ENCODE data around the gene SORBS1.

The SORBS1 gene

DNA sequence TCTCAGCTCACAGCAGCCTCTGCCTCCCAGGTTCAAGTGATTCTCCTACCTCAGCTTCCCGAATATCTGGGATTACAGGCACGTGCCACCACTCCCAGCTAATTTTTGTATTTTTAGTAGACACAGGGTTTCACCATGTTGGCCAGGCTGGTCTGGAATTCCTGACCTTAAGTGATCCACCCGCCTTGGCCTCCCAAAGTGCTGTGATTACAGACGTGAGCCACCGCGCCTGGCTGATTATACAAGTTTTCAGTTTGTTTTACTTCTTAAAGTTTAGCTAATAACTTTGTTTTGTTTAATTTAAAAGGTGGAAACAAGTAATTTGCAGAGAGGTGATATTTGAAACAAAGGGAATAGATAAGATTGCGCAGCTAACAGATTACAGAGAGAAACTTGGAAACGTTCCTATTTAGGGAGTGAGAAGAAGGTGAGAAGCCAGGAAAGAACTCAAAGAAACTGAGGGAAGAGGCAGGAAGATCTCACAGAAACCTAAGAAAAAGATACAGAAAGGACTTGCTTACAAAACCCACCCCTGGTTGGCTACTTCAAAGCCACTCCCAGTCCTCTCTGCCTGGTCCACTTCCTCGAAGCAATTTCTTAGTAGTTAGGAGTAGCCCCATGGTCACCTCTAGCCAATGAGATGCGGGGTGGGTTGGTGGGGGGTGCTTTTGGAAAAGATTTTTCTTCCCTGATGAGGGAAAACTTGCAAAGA lies 255.4 kb downstream of the SORBS1 start:
- no peak for DNase-seq

DNA sequence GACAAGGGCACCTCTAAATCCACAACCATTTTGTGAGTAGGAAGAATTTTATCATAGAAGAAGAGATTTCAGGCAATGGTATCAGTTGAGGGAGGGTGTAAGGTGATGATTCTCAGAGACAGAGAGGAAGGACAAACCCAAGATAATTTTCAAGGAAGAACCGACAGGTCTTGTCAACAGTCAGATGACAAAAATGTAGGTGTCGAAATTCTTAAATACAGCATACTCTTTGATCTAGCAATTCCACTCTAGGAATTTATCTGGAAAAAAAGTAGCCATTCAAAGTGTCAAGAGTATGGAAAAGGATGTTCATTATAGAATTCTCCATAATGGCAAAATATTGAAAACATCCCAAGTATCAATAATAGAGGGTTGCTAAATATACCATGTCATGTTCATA lies 256.2 kb downstream of the SORBS1 start:
- DNase-seq: no peak

DNA sequence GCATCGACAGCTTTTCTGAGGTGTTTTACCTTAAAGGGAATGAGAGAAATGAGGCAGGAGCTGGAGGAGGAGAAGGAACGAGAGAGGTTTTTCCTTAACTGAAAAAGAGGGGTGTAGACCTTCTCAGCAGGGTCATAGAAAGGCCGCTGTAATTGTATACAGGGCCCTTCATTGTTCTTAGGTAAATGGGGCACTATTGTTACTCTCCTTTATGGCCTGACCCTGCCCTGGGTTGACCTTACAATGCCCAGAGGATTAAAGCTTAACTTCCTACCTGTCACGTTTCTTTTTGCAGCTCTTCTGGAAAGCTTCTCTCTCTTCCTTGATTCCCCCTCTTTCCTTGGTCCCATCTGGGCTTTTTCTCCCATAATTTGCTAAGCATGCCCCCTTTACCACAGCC lies 256.7 kb downstream of the SORBS1 start:
- DNase-seq: no peak

DNA sequence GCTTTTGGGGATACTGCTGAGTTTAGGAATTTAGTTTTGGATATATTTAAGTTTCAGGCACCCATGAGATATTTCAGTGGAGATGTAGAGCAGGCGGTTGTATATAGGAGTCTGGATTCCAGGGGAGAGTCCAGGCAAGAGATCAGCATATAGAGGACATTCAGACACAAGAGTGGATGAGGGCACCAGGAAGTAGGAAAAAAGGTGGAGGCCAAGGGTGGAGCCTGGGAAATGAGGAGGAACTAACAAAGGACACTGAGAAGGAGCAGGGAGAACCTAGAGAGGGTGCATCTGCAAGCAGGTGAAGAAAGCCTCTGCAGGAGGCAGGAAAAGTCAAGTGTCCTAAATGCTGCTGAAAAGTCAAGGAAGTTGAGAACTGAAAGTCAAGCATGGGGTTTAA lies 257.2 kb downstream of the SORBS1 start:
- DNase-seq: no peak

DNA sequence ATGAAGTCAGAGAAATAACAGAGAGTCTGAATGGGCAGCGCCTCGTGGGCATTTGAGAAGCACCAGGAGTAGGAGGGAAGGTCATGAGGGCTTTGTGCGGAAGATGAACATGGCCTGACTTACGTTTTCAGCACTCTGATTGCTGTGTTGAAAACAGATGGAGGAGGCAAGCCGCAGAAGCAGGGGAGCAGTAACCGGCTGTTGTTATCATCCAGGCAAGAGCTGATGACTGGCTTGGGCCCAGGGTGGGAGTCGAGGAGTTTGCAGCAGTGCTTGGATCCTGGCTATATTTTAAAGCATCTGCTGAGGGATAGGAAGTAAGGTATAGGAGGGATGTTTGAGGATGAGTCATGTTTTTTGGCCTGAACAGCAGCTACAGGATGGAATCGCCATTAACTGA lies 257.6 kb downstream of the SORBS1 start:
- DNase-seq: no peak

DNA sequence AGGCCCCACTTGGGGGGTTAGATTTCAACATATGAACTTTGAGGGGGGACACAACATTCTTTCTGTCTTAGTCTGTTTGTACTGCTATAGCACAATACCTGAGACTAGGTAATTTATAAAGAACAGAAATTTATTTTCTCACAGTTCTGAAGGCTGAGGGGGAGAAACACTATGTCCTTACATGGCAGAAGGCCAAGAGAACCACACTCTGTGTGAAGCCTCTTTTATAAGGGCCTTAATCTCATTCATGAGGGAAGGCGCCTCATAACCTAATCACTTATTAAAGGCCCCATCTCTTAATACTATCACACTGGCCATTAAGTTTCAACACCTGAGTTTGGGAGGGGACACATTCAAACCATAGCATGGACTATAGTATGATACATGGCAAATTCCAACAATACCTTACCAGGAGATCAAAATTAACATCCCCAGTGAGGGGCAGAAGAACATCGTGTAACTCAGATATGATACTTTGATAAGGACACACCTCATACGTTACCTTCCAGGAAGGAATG lies 261.1 kb downstream of the SORBS1 start:
- DNase-seq: no peak

DNA sequence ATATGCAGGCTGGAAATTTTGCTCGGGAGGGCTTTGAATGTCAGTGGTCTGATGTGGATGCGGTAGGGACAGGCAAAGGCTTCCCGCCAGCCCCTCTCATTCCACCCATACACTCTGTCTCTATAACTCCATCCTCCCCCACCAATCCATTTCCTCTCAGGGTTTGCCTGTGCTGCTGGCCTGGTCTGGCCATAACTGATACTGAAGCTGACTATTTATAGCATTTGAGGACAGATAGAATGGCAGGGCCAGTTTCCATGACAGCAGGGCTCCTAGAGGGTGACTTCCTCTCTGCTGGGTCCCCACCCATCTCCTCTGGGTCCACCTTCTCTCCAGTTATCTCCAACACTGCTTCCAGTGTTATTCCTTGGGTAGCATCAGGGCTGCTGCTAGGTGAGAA lies 263.8 kb downstream of the SORBS1 start:
- peak; percentile 44 for DNase-seq

DNA sequence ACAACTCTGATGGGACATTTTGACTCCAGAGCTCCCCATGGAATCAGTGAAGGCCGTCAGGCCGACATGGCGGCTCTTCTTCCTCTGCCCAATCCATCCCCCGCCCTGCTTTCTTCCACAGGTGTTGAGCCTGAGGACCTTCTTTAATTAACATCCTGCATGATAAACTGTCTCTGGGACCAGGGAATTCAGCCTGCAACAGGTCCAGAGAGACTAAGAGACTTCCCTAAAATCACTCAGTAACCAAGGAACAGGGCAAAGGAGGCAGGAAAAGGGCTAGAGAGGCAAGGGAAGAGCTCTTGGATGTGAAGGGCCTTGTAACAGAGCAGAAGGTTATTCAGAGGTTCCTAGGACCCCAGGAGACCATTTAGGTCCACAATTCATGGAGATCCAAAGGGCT lies 264.4 kb downstream of the SORBS1 start:
- DNase-seq: no peak

DNA sequence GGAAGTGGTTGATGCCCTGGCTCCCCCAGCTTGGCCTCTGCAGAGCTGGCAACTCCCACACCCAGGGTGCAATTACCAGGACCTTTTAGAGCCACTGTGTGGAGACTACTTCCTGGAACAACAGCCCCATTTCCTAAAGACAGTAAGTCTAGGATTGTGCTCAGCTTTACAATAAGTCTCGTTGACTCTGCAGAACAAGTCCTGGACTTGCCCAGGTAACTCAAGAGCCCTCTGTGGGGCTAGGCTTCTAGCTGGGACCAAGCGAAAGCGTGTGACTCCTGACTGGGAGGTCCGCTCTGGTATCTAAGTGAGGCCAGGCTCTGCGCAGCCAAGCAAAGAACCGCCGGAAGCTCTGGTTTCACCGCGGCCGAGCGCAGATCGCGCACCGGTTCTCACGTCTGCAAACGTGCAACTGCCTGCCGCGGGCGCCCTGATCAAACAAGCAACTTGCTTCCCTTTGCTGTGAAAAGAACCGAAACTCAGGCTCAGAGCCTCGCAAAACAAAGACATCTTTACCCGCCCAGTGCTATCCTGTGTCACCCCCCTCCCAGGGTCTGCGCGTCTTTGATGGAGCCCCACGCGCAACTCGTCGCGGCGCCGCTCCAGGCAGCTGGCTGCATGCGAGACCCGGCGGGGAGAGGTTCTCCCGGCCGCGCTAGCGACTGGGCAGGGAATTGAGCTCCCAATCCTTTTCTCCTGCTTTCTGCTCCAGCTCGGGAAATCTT lies 266.0 kb downstream of the SORBS1 start:
- peak; percentile 73 for DNase-seq

DNA sequence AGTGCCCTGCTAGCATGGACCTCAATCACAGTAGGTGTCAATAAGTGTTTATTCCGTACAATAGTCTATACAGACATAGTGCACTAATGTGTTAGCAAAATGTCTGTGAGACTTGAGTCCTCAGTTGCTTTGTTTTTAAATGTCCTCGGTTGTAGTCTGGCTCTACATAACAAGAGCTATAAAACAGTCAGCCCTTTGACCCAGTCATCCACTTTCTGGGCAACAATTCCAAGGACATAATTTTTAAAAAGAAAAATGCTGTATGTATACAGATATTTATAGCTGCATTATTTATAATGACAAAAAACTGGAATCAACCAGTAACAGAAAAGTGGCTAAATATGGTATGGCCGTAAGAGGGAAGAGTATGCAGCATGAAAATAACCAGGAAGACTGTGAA lies 267.5 kb downstream of the SORBS1 start:
- no peak for DNase-seq

DNA sequence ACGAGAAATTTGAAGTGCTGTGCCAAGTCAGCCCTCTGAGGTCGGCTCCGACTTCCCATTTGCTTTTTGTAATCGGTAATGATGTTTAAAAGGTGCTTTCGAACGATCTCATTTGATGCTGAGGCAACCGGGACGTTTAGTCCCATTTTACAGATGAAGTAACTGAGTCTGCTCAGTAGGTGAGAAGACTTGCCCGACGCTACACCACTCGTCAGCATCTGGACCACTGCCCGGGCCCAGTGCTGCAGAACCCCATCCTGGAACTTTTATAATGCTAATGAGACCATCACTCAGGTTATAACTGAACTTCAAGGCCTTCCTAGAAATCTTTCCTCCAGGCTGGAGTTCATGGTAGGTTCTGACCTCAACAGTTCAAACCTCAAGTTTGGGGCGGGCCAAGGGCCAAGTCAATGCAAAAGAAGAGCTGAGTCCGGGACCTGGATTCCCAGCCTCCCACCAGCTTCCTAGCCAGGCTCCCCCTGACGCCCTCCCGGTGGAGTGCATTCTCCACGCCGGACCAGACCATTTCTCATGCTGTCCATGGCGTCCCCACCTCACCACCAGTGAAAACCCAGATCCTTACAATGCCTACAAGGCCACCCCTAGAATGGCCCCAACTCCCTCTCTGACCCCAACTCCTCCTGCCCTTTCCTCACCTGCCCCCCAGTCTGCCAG lies 269.7 kb downstream of the SORBS1 start:
- DNase-seq: no peak

DNA sequence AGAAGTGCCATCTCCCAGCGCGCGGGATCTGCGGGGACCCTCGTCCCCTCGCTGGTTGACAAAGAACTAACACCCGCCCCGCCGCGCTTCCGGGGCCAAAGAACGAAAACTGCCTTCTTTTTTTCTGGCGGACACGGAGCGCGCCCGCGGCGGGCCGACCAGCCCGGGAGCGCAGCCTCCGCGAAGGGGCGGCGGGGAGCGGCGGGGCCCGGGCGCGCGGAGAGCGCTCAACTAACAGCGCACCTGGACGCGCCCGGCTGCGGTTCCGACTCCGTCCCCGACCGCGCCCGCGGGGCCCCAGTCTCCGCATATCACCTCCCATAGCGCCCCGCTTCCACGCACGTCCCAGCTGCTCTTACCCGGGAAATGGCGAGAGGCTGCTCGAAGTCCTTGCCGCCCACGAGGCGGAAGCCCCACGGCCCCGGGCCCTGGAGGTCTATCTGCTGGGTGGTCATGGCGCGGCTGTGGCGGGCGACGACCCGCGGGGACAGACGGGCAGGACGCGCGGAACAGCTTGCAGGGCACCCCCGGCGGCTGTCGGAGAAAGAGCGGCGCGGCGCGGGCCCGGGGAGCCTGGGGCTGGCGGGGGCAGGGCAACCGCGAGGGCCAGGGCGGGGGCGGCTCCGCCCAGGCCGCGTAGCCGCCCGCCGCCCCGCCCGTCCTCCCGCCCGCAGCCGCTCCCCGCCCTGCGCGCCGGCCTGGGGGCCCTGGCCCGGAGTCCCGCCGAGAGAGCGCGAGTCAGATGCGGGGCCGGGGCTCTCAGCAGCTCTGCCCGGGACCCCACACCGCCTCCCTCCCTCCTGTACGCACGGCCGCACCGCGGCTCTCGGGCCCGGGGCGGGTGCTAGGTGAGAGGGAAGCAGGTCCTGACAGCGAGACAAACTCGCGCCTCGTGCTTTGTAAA lies 270.5 kb downstream of the SORBS1 start, which contains the start of gene PDLIM1:
Gene PDLIM1 (minus strand): TSS at position 543 of the 904 bp plus-strand sequence. CDS start 88 bp downstream, at position 455.
- peak; percentile 67 for DNase-seq

DNA sequence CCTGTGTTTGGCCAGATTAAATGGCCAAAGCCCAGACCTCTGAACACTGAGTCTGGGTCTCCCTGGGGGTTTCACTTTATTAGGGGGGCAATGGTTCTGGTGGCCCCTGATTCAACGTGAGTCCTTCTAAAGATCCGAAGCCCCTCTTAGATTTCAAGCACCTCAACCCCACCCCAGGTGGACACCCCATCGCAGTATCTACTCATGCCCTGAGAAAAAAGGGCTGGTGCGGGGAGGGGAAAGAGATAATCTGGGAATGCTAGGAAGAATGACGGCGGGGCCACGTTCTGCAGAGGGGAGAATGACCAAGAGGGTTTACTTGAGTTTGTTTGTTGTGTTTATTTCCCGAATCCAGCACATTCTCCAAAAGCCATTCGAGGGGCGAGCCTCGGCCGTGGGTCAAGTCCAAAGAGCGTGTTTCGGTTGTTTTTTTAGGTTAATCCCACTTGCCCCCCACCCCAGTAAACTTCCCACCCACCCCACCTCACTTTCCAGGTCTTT lies 271.2 kb downstream of the SORBS1 start:
- no peak for DNase-seq

DNA sequence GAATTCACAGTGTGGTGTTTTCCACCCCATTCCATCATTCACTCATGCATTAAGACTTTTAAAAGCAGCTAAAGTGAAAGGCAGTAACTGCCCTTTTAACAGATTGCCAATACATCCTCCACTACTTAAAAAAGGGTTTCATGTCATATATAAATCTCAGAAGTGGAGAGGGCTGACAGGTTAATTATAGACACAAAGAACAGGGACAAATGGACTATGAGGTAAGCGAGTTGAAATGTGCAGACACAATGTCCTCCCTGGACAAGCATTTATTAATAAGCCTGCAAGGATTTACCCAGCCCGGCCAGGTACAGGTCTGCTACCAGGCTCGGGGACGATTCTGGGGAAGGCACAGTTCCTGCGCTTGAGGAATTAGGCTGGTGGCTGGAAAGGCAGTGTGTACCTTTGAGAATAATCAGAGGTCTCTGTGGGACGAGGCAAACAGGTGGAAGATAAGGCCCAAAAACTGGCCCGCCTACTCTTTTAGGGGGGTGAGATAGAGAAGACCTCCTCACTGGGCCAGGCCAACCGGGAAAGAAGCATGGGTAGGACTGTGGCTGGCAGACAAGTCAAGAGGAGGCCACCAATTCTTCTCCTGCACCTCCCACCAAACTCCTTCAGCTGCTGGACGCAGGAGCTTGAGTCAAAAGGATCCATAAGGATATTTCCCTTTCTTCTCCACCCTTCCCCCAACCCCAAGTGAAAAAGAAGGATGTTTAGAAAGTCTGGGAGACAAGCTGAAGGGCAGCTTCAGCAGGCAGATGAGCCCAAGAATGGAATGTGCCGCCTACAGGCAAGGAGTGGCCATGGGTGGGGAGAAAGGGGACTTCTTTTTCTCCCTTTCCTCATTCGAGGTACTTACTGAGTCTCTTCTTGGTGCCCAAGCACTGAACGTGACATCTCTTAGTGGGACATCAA lies 271.9 kb downstream of the SORBS1 start:
- DNase-seq: peak; percentile 38

DNA sequence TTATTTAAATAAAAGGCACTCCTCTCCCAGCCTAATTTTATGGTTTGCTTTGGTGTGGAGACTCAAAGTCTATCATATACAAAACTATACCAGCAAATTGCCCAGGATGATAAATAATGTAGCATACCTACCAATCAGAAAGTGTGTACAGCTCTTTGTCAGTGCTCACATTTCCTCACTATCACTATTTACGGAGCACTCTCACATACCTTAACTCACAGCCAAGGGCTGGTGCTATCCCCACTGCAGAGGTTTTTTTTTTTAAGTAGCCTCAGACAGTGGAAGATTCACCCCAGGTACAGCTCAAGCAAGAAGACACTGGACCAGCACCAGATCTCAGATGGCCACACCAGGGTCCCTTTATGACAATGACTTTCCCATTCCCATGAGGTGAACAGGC lies 272.9 kb downstream of the SORBS1 start:
- DNase-seq: no peak

DNA sequence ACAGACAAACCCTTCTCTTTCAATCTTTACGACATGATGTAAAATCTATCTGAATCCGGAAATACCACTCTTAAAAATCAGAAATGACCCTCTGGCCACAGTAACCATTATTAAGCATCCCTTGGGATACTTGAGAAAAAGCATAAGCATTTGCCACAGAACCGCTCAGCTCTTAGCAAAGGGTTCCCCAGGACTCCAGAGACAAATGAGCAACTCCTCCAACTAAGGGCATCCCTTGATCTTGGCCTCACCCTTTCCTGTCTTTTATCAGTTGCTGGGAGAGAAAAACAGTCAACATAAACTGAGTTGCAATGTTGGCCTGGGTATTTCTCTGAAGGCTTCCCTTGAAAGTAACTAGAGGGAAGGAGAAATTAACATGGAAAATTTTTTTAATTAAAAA lies 273.9 kb downstream of the SORBS1 start:
- no peak for DNase-seq

DNA sequence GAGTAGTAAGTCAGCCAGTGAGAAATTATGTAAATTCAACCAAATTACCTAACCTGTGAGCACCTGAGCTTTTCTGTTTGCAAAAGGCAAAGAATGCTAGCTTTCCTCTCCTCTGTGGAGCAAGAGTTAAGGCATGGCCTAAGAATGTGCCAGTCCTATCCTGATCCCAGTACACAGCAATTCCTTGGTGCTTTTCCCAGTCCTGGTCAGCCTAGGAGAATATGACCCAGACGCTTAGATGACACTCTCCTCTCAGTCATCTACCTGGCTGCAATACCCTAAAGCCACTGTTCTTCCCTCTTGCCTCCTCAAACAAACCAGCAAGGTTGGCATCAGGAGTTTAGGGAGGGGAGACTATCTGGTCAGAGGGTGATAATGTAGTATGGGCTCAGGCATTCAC lies 274.5 kb downstream of the SORBS1 start:
- DNase-seq: no peak

DNA sequence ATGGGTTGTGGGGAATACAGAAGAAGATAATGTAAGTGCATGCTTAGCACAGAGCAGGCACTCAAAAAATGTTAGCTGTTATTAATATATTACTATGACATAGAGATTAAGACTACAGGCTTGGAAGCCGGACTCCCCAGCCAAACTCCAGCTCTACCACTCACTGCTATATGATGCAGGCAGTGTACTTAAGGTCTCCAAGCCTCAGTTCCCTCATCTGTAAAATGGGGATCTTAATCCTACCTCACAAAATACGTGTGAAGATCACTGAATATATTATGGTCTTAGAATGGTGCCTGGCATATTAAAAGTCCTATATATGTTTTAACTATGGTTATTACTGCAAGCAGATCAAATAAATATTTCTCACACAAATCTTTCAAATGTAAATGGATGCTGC lies 275.6 kb downstream of the SORBS1 start:
- no peak for DNase-seq

DNA sequence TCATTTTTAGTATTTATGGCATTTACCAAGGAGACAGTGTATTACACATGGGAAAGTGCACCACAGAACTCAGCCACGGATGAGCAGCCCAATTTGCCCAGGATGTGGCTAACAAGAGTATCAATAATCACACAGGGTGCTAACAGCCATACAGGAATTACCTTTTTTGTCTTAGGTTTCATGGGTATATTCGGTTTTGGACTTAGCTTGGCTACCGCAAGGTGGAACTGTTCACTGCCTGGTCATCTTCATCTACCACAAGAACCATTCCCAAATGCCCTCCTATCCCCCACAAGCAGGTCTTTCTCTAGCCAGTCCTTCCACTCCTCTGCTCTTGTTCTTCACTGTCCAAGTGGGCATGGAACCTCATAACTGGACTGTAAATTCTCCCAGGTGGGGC lies 276.4 kb downstream of the SORBS1 start:
- DNase-seq: no peak

DNA sequence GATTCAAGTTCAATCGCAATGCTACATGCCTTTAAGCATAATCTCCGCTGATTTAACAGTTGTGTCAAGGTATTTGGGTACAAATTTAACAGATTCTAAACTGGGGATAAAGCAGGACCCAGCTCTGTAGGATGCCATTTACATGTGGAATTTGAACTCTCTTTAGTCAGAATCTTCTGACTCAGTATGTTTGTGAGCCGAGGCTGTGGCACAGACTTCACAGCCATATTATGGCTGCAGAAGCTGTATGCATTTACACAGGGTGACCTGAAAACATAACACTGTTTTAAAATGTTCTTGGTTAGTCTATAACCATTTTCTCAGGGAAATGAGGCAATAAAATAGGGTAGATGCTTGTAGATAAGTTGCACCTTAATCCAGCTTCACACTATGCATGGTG lies 279.1 kb downstream of the SORBS1 start:
- DNase-seq: no peak

DNA sequence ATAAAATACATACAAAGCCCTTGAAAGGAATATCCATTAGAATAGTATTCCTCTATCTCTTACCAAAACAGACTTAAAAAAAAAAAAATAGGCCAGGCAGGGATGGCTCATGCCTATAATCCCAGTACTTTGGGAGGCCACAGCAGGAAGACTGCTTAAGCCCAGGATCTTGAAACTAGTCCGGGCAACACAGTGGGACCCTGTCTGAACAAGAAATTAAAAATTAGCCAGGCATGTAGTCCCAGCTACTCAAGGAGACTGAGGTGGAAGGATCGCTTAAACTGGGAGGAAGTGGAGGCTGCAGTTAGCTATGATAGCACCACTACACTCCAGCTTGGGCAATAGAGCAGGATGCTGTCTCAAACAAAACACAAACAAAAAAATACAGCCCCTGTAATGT lies 280.0 kb downstream of the SORBS1 start:
- no peak for DNase-seq
